Measurements from ENCODE around the gene MRTFA.

The MRTFA gene

DNA sequence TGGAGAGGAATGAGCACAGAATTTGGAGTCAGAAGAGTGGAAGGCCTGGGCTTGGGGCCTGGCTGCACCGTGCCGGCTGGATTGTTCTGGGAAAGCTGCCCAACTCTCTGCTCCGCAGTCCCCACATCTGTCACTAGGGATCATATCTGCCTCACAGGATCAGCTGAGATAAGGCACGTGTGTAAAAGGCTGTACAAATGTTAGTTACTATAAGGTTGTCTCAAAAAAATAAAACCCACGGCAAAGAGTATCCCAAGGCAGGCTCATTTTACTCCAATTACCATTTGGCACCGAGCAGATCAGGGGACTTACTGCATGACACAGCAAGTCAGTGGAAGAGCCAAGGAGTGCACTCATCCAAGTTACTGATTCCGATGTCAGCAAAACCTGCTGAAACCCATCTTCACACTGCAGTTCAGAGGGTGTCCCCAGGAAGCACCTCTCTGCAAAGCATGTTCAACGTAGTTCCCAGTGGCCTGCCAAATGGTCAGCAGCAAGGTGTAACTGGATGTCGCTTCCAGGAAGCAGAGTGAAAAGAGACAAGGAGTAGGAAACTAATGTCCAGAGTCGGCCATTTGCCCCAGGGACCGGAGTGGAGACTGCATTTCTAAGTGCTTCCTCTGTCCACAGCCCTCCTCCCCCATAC, 18.1 kb upstream of the MRTFA start:
- TF ChIP-seq, protein P1, sequence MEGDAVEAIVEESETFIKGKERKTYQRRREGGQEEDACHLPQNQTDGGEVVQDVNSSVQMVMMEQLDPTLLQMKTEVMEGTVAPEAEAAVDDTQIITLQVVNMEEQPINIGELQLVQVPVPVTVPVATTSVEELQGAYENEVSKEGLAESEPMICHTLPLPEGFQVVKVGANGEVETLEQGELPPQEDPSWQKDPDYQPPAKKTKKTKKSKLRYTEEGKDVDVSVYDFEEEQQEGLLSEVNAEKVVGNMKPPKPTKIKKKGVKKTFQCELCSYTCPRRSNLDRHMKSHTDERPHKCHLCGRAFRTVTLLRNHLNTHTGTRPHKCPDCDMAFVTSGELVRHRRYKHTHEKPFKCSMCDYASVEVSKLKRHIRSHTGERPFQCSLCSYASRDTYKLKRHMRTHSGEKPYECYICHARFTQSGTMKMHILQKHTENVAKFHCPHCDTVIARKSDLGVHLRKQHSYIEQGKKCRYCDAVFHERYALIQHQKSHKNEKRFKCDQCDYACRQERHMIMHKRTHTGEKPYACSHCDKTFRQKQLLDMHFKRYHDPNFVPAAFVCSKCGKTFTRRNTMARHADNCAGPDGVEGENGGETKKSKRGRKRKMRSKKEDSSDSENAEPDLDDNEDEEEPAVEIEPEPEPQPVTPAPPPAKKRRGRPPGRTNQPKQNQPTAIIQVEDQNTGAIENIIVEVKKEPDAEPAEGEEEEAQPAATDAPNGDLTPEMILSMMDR (conservative IDR thresholded peaks at IDR 0.05): peak; percentile 42
- peak overlapping the region; percentile 93 for H3K27ac ChIP-seq

DNA sequence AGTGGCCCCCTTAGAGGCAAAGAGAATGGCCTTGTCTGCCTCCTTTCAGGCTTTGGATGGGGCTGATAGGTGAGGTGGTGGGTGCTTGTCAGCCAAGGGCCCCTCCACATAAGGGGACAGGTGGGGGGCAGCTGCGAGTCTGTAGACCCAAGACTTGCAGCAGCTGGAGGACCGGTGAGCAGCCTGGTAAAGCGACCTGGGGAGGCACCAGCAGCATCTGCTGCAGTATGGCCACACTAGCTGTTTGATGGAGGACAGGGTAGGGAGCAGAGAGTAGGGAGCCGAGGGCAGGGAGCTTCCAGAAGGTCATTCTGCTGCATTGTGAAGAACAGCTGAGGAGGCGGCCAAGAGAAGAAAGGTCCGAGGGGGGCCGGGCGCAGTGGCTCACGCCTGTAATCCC, 16.8 kb upstream of the MRTFA start:
- TF ChIP-seq, protein P1 (conservative IDR thresholded peaks at IDR 0.05): no peak
- H3K27ac ChIP-seq: peak overlapping the region; percentile 93

DNA sequence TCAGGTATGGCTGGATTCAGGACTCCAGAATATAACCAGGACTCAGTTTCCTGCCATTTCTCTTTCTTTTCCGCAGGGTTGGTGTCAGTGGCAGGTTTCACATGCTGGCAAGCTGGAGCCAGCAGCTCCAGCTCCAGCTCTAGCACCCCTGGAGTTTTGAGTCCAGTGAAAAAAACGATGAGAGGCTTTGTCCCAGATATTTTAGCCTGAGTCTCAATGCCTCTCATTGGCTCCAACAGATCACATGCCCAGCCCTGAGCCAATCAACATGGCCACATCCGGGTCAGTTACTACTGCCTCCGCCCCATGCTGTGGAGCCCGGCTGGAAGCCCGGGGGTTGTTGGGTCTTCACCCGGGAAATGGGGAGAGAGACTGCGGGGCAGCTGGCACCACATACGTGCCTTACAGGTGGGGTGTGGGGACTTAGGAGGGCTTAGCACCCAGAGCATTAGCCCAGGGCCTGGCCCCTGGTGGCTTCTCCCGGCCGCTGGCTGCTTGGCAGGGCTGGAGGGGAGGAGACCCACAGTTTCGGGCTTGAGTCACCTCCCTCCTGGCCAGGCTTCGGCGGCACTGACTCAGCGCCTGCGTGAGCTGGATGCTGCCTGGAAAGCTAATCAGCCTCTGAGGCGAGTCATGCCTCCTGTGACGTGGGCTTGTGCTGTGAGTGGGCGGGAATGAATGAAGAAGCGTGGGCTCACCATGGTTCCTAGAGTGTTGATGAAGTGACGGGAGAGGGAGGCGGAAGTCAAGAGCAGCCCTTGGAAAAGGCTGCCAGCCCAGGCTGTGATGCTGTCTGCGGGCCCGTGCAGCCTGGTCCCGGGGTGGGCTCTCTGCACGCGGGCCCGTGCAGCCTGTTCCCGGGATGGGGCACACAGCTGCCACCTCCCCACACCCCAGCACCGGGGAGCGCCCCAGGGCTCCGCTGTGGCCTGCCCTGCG, 15.3 kb upstream of the MRTFA start:
- H3K27ac ChIP-seq: no peak overlapping the region
- TF ChIP-seq, protein P1 (conservative IDR thresholded peaks at IDR 0.05): no peak

DNA sequence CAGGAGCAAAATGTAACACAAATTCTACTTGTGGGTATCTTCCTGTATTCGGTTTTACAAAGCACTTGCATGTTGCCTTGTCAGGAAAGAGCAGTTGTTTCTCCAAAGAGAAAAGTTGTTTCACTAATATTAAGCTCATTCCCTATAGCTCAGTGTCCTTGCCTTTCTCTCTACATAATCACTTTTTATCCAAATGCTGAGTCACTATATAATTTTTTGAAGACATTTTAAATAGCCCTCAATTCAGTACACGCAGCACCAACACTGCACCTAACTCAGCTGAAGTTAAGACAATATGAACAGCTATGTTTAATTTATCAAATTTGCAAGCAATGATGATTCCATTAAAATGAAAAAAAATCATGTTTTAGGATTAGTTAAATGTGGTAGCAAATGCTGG, 14.5 kb upstream of the MRTFA start:
- TF ChIP-seq, protein P1 (conservative IDR thresholded peaks at IDR 0.05): no peak
- no peak overlapping the region for H3K27ac ChIP-seq

DNA sequence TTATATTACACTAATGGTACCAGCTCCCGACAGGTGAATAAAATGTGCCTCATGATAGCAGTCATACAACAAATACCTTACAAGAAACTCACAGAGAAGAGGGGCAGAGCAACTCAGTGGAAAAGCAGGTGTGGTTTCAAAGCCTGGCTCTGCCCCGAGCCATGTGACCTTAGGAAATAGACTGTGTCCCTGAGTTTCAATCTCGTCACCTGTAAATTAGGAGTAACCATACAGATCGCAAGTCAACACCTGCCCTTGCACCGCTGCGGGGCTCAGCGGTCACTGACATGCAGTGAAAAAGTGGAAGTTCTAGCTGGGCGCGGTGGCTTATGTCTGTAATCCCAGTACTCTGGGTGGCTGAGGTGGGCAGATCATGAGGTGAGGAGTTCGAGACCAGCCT, 11.9 kb upstream of the MRTFA start:
- TF ChIP-seq, protein P1 (conservative IDR thresholded peaks at IDR 0.05): no peak
- no peak overlapping the region for H3K27ac ChIP-seq

DNA sequence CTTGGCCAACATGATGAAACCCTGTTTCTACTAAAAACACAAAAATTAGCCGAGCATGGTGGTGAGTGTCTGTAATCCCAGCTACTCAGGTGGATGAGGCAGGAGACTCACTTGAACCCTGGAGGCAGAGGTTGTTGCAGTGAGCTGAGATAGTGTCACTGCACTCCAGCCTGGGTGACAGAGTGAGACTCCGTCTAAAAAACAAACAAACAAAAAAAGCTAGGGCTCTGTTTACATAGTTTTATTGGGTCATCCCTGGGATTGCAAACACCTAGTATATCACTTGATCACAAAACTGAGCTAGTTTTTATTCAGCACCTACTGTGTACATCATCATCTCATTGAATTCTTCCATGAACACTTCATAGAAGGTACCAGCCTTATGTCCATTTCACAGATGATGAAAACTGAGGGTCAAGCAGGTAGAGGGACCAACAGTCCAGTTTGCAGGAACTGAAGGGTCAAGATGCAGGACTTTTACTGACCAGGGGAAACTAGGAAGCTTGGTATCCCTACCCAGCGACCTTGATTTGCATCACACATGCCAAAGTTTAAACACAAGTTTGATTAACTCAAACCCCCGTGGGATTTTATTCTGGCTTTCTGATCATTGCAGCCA, 9.2 kb upstream of the MRTFA start:
- H3K27ac ChIP-seq: peak overlapping the region; percentile 76

More for the DNA sequence above, 9.2 kb upstream of the MRTFA start:
- TF ChIP-seq, protein P1 (conservative IDR thresholded peaks at IDR 0.05): no peak

All from VCaP (cell line).